Measurements from ENCODE around the gene TAX1BP3. TPM values are rescaled to one million over a fixed set of nuclear protein-coding genes. Genes with fewer than 3 reads are reported as not detected.

The TAX1BP3 gene
- total RNA-seq, 1 experiment from 2014 or later: 122 TPM

- H3K4me1 ChIP-seq (ENCODE audit: control insufficient read depth, insufficient read depth, low read length): no peaks in the 10 kb centered on the region
- ATAC-seq (peak; percentile 19; the same call in 1 of the 2 replicates), DNase-seq (ENCODE audit: low read depth, low spot score) (no peak)
- H3K27ac ChIP-seq (ENCODE audit: low read length): no peak overlapping the region
- no peak overlapping the region for H3K4me3 ChIP-seq (ENCODE audit: low read depth in 2 of 2, low read length in 2 of 2)
- no peaks in the 10 kb centered on the region for H3K9me3 ChIP-seq (ENCODE audit: control insufficient read depth, insufficient read depth, low read depth, low read length)
- POLR2A ChIA-PET: no interaction called here
- intact Hi-C loops (cut with micrococcal nuclease; ENCODE audit: unreplicated experiment): no loop called here
- in situ Hi-C loops (cut with HindIII; ENCODE audit: low pct_unique_long_range_greater_than_20kb, low sequenced_read_pairs): no loop called here
- no peaks in the 10 kb centered on the region for H3K36me3 ChIP-seq (ENCODE audit: control insufficient read depth, insufficient read depth, low read length)
- no peak for TF ChIP-seq POLR2AphosphoS5 (IDR thresholded peaks at IDR 0.05; ENCODE audit: low read depth, low read length)
- no peak for TF ChIP-seq SIN3A (IDR thresholded peaks at IDR 0.05; ENCODE audit: borderline replicate concordance, insufficient read depth, low read depth, low read length)
- TF ChIP-seq REST (IDR thresholded peaks at IDR 0.05; ENCODE audit: insufficient read depth in 1 of 2, low read depth in 2 of 2, low read length in 1 of 2): no peak
- no peak for TF ChIP-seq CTCF (IDR thresholded peaks at IDR 0.05)
- no peak for TF ChIP-seq TCF7L2 (IDR thresholded peaks at IDR 0.05; ENCODE audit: low read depth, low read length)
- BruUV-seq (replicated peaks): no TSS peak
- CTCF ChIA-PET: interaction anchor here (0.7 to 0.8 kb wide), 2 partner anchors 58 to 215 kb away, joined by 3 to 7 read pairs; no protein-coding TSS in a partner anchor
- no peaks in the 10 kb centered on the region for H3K27me3 ChIP-seq (ENCODE audit: control insufficient read depth, insufficient read depth, low read length)
Measured at GRCh38 chr17:3679531-3680126, 11.3 kb upstream of the TAX1BP3 start.

- DNase-seq (ENCODE audit: low read depth, low spot score) (no peak), ATAC-seq (no peak)
- Histone ChIP-seq H3K4me3 (ENCODE audit: low read depth in 2 of 2, low read length in 2 of 2) (no peak overlapping the region), H3K27me3 (ENCODE audit: control insufficient read depth, insufficient read depth, low read length) (no peaks in the 10 kb centered on the region), H3K4me1 (ENCODE audit: control insufficient read depth, insufficient read depth, low read length) (no peaks in the 10 kb centered on the region), H3K36me3 (ENCODE audit: control insufficient read depth, insufficient read depth, low read length) (no peaks in the 10 kb centered on the region), H3K27ac (ENCODE audit: low read length) (no peak overlapping the region), H3K9me3 (ENCODE audit: control insufficient read depth, insufficient read depth, low read depth, low read length) (no peaks in the 10 kb centered on the region)
- ChIA-PET CTCF (interaction anchor here (0.8 kb wide), 1 partner anchor 59 kb away, joined by 3 read pairs; no protein-coding TSS in a partner anchor), POLR2A (no interaction called here)
- BruUV-seq (replicated peaks): no TSS peak
- intact Hi-C loops (cut with micrococcal nuclease; ENCODE audit: unreplicated experiment) (no loop called here), in situ Hi-C loops (cut with HindIII; ENCODE audit: low pct_unique_long_range_greater_than_20kb, low sequenced_read_pairs) (no loop called here)
- TF ChIP-seq CTCF (IDR thresholded peaks at IDR 0.05) (no peak), SIN3A (IDR thresholded peaks at IDR 0.05; ENCODE audit: borderline replicate concordance, insufficient read depth, low read depth, low read length) (no peak), POLR2AphosphoS5 (IDR thresholded peaks at IDR 0.05; ENCODE audit: low read depth, low read length) (no peak), REST (IDR thresholded peaks at IDR 0.05; ENCODE audit: insufficient read depth in 1 of 2, low read depth in 2 of 2, low read length in 1 of 2) (no peak), TCF7L2 (IDR thresholded peaks at IDR 0.05; ENCODE audit: low read depth, low read length) (no peak)
Measured at GRCh38 chr17:3678821-3679530, 10.6 kb upstream of the TAX1BP3 start.
